Spinal cord (tissue), 10 donors: Measurements from ENCODE around the gene C20orf144. TPM values are rescaled to one million over a fixed set of nuclear protein-coding genes. Genes with fewer than 3 reads are reported as not detected.
"Not testable (repeated sequence)": the region's sequence is repeated elsewhere in the genome, so short reads cannot be mapped to it uniquely, and the experiment has no call there.

Source experiments
- DNase-seq, 6 donors: peaks; one replicate each; pipeline versions ENCODE4 v3.0.0 to v3.0.0-alpha.2; 2013 to 2015; ENCODE audit warnings: low spot score in 6 of 6, low read depth in 4 of 6
- H3K27ac ChIP-seq: one replicate; pipeline ENCODE4 v1.5.1; 2013; ENCODE audit warnings: low read depth, low read length, control low read depth
- H3K27me3 ChIP-seq: one replicate; pipeline ENCODE4 v1.6.1; 2013; ENCODE audit warnings: low read length; ENCODE audit not compliant: control insufficient read depth, insufficient read depth
- H3K36me3 ChIP-seq: one replicate; pipeline ENCODE4 v1.6.1; 2013; ENCODE audit warnings: low read length; ENCODE audit not compliant: control insufficient read depth, insufficient read depth
- H3K4me1 ChIP-seq: one replicate; pipeline ENCODE4 v1.6.1; 2013; ENCODE audit warnings: low read length; ENCODE audit not compliant: control insufficient read depth, insufficient read depth
- H3K4me3 ChIP-seq: one replicate; pipeline ENCODE4 v1.5.1; 2013; ENCODE audit warnings: low read depth, low read length, control low read depth
- H3K9me3 ChIP-seq: one replicate; pipeline ENCODE4 v1.6.1; 2013; ENCODE audit warnings: low read length; ENCODE audit not compliant: control insufficient read depth, insufficient read depth
- WGBS: methylation state at CpG from one replicate; pipeline ENCODE4 v1.1.5; 2013; ENCODE audit warnings: missing lambda C conversion rate; ENCODE audit not compliant: insufficient coverage; 5-methylcytosine and 5-hydroxymethylcytosine counted together
- polyA plus RNA-seq, 2 donors: library from polyadenylated mRNA; unstranded; fragments of 120-200 nt; gene quantifications; one replicate each; pipeline ENCODE4 v1.2.1, GENCODE V29; 2013; ENCODE audit not compliant: insufficient read length in 2 of 2
- total RNA-seq, 2 donors: library from RNA; depleted of rRNA in 1 of 2; stranded (reverse); fragments of 120-200 nt in 1 of 2; fragments of >200 nt in 1 of 2; gene quantifications; one replicate each; pipeline versions ENCODE4 v1.2.3 to v1.2.4, GENCODE V29; 2013 to 2014
- donor health status: healthy.

Gene C20orf144
- total and polyA plus RNA-seq, 4 donors = 0.33 to 1.1 TPM; not detected in 2

DNA sequence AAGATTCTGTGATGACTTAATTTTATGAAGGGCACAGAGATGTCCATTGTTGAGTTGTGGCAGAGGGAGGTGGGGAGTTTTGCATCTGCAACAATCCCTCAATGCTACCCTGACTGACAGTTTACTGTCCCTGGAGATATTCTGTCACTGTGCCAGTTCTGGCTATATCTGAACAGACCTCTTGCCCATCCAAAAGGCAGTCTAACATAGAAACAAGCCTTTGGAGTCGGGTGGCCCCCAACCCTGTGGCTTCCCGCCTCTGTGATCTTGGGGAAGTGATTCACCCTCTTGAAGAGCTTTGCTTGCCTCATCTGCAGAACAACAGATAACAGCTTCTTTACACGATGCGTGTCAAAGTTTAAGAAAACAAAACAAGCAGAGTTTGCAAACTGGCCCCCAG lies 27.8 kb downstream of the C20orf144 start:
- WGBS = 50% methylated on average over 2 of the region's 4 CpGs
- H3K4me3 ChIP-seq = no peak overlapping the region
- no peaks in the 10 kb centered on the region for H3K9me3 ChIP-seq
- H3K27ac ChIP-seq = no peak overlapping the region
- H3K36me3 ChIP-seq = no peaks in the 10 kb centered on the region
- peaks cover 33% of the 10 kb centered on the region for H3K4me1 ChIP-seq
- no peak for DNase-seq
- no peaks in the 10 kb centered on the region for H3K27me3 ChIP-seq

DNA sequence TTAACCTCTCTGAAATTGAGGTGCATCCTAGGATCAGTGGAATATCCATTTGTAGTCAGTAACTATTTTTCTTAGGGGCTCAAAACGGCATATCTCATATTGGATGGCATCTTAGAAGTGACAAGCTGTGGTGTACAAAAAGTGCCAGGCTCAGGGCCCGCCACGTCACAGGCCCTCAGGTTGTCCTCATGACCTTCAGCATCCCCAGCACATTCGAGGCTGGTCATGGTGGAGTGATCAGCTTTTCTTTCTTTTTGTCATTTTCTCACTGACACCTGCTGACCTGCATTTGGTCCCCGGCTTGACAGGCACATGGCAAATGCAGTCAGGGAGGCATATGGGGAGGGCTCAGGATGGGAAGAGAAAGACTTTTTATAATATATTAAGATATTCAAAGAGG lies 31.2 kb downstream of the C20orf144 start:
- Histone ChIP-seq H3K9me3 (no peaks in the 10 kb centered on the region), H3K4me1 (peaks cover 19% of the 10 kb centered on the region), H3K27me3 (no peaks in the 10 kb centered on the region), H3K4me3 (no peak overlapping the region), H3K27ac (peak overlapping the region; percentile 87), H3K36me3 (no peaks in the 10 kb centered on the region)
- no peak for DNase-seq
- WGBS = 63% methylated on average over 3 of the region's 5 CpGs

DNA sequence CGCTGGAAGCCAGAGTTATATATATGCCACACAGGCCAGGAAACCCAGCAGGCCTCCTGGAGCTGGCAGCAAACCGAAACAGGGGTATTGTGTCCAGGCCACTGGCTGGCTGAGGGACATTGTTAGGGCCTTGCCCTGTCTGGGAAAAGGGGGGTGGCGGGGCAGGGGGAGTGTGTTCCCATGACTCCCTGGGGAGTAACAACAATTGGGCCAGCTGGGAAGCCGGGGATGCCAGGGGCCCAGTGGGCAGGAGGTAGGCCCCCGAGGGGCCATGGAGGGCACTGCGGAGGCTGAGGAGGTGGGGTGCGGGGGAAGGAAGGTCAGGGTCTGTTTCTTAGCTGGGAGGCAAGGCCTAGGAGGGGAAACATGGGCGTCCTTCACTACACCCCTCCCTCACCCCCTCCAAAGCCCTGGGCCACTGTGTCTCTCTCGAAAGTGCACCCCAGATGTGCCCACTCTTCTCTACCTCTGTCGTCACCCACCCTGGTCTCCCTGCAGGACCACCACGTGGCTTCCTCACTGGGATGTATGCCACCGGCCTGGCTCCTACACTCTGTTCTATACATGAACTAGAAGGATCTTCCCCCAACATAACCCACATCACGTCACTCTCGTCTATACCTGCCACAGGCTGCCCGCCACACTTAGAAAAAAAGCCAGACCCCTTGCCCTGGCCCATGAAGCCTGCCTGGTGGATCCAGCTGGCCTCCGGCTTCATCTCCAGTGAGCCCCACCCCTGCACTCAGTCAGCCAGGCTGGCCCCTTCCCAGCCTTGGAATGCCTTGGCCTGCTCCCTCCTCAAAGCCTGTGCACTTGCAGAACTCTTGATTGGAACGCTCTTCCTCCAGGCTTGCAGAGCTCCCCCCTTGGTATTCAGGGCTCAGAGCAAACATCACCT lies 31.9 kb downstream of the C20orf144 start:
- Histone ChIP-seq H3K27ac (peak overlapping the region; percentile 87), H3K4me3 (no peak overlapping the region), H3K27me3 (no peaks in the 10 kb centered on the region), H3K4me1 (peaks cover 19% of the 10 kb centered on the region), H3K36me3 (no peaks in the 10 kb centered on the region), H3K9me3 (no peaks in the 10 kb centered on the region)
- DNase-seq = peak in 4 of 6 donors; percentile 23 to 86 (median 58)
- WGBS = 26% methylated on average over 14 of the region's 17 CpGs

DNA sequence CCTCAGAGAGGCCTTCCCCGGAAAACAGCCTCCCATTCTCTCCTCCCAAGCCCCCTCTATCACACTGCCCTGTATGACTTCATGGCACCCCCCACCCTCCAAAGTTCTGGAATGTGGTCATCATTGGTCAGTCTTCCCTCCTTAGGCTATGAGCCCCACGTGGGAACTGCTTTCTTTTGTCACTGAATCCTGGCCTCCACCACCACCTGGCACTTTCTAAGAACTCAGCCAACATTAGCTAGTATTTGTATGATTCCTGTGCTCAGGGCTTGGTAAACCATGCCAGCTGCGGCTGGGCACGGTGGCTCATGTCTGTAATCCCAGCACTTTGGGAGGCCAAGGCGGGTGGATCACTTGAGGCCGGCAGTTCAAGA lies 32.5 kb downstream of the C20orf144 start:
- WGBS = 39% methylated on average over 5 of the region's 6 CpGs
- Histone ChIP-seq H3K9me3 (no peaks in the 10 kb centered on the region), H3K27ac (peak overlapping the region; percentile 87), H3K27me3 (no peaks in the 10 kb centered on the region), H3K36me3 (no peaks in the 10 kb centered on the region), H3K4me3 (no peak overlapping the region), H3K4me1 (peaks cover 19% of the 10 kb centered on the region)
- DNase-seq = peak in 3 of 6 donors; percentile 8 to 70 (median 50)

DNA sequence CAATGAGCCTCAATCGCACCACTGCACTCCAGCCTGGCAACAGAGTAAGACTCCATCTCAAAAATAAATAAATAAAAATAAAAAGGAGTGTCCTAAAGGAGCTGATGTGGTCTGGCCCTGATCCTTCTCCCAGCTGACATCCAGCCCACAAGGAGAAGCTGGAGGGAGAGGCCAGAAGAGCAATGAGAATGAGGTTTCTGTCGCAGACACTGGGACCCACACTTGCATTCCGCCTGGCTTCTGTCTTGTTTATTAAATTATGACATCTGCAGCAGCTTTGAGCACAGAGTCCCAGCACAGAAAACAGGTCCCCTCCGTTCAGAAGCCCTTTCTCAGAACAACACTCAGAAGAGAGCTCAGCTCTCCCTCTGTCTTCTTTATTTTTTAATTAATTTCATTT lies 34.3 kb downstream of the C20orf144 start:
- no peak overlapping the region for H3K27ac ChIP-seq
- DNase-seq = no peak
- 91% methylated on average over 3 of the region's 4 CpGs for WGBS

DNA sequence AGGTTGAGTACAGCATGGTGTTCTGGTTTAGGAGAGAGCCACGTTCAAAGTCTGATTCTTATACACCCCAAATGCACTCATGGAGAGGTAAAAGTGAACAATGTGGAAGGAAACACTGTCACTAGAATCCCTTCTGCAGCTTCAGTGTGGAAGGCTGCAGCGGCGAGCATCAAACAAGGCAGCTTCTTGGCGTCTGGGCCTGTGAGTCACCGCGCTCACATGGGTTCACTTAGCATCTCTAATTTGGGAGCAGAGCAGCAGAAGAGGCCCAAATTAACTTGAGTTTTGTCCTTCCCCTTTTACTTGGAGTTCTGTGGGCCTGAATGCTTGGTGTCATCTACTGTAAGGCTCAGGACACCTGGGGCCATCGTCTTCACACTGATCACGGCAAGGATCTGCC lies 35.0 kb downstream of the C20orf144 start:
- DNase-seq = peak in 1 of 6 donors; percentile 39

More for the DNA sequence above, 34.3 kb downstream of the C20orf144 start:
- no peak overlapping the region for H3K4me3 ChIP-seq
- H3K4me1 ChIP-seq = peaks cover 19% of the 10 kb centered on the region
- H3K27me3 ChIP-seq = no peaks in the 10 kb centered on the region
- H3K36me3 ChIP-seq = no peaks in the 10 kb centered on the region
- H3K9me3 ChIP-seq = no peaks in the 10 kb centered on the region

DNA sequence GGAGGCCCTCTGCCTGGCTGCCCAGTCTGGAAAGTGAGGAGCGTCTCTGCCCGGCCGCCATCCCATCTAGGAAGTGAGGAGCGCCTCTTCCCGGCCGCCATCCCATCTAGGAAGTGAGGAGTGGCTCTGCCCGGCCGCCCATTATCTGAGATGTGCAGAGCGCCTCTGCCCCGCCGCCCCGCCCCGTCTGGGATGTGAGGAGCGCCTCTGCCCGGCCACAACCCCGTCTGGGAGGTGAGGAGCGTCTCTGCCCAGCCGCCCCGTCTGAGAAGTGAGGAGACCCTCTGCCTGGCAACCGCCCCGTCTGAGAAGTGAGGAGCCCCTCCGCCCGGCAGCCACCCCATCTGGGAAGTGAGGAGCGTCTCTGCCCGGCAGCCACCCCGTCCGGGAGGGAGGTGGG lies 36.8 kb downstream of the C20orf144 start:
- H3K4me1 ChIP-seq = peaks cover 18% of the 10 kb centered on the region
- not testable (repeated sequence) for H3K27ac ChIP-seq, DNase-seq, H3K9me3 ChIP-seq, H3K36me3 ChIP-seq, H3K4me3 ChIP-seq, H3K27me3 ChIP-seq
- 90% methylated on average over 2 of the region's 27 CpGs for WGBS

More for the DNA sequence above, 35.0 kb downstream of the C20orf144 start:
- H3K4me1 ChIP-seq = peaks cover 19% of the 10 kb centered on the region
- no peak overlapping the region for H3K4me3 ChIP-seq
- H3K27ac ChIP-seq = no peak overlapping the region
- no peaks in the 10 kb centered on the region for H3K36me3 ChIP-seq
- 85% methylated on average over 7 of the region's 8 CpGs for WGBS
- no peaks in the 10 kb centered on the region for H3K9me3 ChIP-seq
- H3K27me3 ChIP-seq = no peaks in the 10 kb centered on the region

DNA sequence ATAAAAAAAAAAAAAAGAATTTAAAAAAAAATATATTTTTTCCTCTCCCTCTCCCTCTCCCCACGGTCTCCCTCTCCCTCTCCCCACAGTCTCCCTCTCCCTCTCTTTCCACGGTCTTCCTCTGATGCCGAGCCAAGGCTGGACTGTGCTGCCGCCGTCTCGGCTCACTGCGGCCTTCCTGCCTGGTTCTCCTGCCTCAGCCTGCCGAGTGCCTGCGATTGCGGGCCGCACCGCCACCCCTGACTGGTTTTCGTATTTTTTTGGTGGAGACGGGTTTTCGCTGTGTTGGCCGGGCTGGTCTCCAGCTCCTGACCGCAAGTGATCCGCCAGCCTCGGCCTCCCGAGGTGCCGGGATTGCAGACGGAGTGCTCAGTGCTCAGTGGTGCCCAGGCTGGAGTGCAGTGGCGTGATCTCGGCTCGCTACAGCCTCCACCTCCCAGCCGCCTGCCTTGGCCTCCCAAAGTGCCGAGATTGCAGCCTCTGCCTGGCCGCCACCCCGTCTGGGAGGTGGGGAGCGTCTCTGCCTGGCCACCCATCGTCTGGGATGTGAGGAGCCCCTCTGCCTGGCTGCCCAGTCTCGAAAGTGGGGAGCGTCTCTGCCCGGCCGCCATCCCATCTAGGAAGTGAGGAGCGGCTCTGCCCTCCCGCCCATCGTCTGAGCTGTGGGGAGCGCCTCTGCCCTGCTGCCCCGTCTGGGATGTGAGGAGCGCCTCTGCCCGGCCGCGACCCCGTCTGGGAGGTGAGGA lies 38.7 kb downstream of the C20orf144 start:
- not testable (repeated sequence) for DNase-seq, H3K9me3 ChIP-seq, H3K27ac ChIP-seq, H3K4me1 ChIP-seq, H3K36me3 ChIP-seq, H3K4me3 ChIP-seq, H3K27me3 ChIP-seq
- WGBS = 97% methylated on average over 35 of the region's 45 CpGs

DNA sequence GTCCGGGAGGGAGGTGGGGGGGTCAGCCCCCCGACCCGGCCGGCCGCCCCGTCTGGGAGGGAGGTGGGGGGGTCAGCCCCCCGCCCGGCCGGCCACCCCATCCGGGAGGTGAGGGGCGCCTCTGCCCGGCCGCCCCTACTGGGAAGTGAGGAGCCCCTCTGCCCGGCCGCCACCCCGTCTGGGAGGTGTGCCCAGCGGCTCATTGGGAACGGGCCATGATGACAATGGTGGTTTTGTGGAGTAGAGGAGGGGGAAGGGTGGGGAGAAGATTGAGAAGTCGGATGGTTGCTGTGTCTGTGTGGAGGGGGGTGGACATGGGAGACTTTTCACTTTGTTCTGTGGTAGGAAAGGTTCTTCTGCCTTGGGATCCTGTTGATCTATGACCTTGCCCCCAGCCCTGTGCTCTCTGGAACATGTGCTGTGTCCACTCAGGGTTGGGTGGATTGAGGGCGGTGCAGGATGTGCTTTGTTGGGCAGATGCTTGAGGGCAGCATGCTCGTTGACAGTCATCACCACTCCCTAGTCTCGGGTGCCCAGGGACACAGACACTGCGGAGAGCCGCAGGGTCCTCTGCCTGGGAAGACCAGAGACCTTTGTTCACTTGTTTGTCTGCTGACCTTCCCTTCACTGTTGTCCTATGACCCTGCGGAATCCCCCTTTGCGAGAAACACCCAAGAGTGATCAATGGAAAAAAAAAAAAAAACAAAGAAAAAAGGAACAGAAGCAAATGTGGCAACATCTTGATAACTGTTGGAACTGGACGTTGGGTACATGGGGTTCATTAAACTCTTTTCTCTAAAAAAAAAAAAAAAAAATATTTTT lies 39.7 kb downstream of the C20orf144 start:
- no peak overlapping the region for H3K4me3 ChIP-seq
- no peak overlapping the region for H3K27ac ChIP-seq
- DNase-seq = no peak
- 94% methylated on average over 10 of the region's 27 CpGs for WGBS
- peaks cover 2% of the 10 kb centered on the region for H3K36me3 ChIP-seq
- no peaks in the 10 kb centered on the region for H3K27me3 ChIP-seq
- no peaks in the 10 kb centered on the region for H3K9me3 ChIP-seq
- H3K4me1 ChIP-seq = peaks cover 8% of the 10 kb centered on the region
